GM19324 (cell line): Measurements from ENCODE around the gene KRT77.
"Not testable (repeated sequence)": the region's sequence is repeated elsewhere in the genome, so short reads cannot be mapped to it uniquely, and the experiment has no call there.

Experiments
- ATAC-seq: cut with Tn5 transposase; IDR thresholded peaks from one replicate; pipeline ENCODE4 v1.9.1; 2021; ENCODE audit warnings: mild to moderate bottlenecking, moderate library complexity; ENCODE audit not compliant: unreplicated experiment, low FRiP score

The KRT77 gene

GRCh38 chr12:52679875-52680274 lies 23.4 kb downstream of the KRT77 start:
- ATAC-seq: no peak

DNA sequence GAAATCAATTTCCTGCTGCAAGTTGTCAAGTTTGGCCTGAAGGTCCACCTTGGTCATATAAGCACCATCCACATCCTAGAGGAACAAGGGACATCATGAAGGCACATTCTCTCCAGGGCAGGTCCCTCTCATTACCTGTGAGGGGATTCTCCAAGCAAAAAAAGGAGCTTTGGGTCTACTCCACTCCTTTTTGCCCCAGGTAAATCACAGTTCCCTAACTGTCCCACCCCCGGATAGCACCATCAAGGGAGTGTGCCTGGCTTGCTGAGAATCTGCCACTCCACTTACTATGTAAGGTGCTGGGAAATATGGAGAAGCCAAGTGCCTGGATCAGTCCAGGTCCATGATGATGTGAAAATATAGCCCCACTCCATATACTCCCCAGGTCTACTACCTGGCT lies 25.7 kb downstream of the KRT77 start:
- no peak for ATAC-seq

GRCh38 chr12:52677126-52677525 lies 26.2 kb downstream of the KRT77 start:
- no peak for ATAC-seq

- ATAC-seq: no peak
Observed at GRCh38 chr12:52676163-52676562, 27.2 kb downstream of the KRT77 start.

- no peak for ATAC-seq
Observed at GRCh38 chr12:52675301-52675701, 28.0 kb downstream of the KRT77 start.

DNA sequence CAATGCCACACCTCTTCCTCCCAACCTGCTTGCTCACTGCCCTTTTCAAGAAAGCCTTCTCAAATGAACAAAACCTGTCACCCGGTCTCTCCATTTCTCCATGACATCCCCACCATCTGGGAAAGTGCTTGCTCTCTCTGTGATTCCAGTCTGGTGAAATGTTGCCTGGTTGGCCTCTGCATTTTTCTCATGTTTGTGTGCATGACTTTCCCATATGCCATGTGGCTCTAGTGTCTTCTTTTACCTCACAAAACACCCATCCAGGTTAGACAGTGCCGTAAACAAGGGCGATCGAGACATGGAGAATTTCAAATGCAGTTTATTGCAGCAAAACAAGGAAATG lies 28.9 kb downstream of the KRT77 start:
- no peak for ATAC-seq

- no peak for ATAC-seq
Observed at GRCh38 chr12:52673713-52674432, 29.5 kb downstream of the KRT77 start.

- ATAC-seq: no peak
Observed at GRCh38 chr12:52673217-52673616, 30.1 kb downstream of the KRT77 start.

GRCh38 chr12:52672321-52672933 lies 30.9 kb downstream of the KRT77 start:
- no peak for ATAC-seq

GRCh38 chr12:52670961-52671360 lies 32.4 kb downstream of the KRT77 start:
- ATAC-seq: no peak

GRCh38 chr12:52670506-52670905 lies 32.8 kb downstream of the KRT77 start:
- no peak for ATAC-seq

DNA sequence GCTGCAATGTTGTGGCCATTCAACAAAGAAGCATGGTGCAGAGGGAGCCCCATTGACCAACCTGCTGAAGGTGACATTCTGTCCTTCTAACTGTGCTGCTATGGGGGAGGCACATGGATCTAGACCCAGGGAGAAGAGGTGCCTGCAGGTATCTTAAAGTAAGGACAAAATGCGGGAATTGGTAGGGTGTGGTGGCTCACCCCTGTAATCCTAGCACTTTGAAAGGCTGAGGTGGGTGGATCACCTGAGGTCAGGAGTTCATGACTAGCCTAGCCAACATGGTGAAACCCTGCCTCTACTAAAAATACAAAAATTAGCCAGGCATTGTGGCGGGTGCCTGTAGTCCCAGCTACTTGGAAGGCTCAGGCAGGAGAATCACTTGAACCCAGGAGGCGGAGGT lies 33.4 kb downstream of the KRT77 start:
- ATAC-seq: not testable (repeated sequence)

DNA sequence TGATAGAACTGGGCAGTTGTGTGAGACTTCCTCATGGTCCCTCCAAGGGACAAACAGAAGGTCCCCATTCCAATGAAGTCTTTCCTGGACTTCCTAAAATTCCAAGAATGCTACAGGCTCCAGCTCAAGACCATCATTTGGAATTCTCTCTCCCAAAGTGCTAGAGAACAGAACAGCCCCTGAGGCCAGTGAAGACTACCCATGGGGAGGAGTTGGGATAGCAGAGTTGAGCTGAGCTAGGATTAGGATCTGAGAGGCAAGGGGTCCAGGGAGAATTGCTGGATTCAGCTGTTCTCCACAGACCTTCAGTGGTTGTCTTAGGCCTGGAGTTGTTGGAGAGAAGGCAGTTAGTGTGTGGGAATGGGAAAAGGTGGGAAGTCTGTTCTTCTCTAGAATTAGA lies 33.9 kb downstream of the KRT77 start:
- no peak for ATAC-seq

DNA sequence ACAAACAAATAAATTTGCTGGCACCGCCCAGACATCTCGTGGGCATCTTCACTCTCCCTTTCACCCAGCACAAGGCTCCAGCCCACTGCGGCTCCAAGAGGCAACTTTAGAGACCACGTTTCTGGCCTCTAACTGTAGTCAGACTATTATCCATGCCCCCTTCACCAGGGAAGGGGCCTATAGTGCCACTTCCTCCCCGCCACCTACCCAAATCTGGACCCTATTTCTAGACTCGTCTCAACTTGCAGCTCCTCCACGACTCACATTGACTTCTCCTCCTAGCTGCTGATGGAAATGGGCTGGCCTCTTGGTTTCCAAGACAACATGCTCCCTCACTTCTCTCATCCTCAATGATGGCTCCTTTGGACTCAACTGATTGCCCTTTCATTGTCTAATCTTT lies 35.4 kb downstream of the KRT77 start:
- no peak for ATAC-seq

GRCh38 chr12:52667509-52667908 lies 35.8 kb downstream of the KRT77 start:
- no peak for ATAC-seq

- ATAC-seq: no peak
Observed at GRCh38 chr12:52666471-52666870, 36.9 kb downstream of the KRT77 start.

- no peak for ATAC-seq
Observed at GRCh38 chr12:52663420-52663819, 39.9 kb downstream of the KRT77 start.

GRCh38 chr12:52662918-52663229 lies 40.5 kb downstream of the KRT77 start:
- ATAC-seq: no peak

- ATAC-seq: no peak
Observed at GRCh38 chr12:52662093-52662917, 41.0 kb downstream of the KRT77 start.

DNA sequence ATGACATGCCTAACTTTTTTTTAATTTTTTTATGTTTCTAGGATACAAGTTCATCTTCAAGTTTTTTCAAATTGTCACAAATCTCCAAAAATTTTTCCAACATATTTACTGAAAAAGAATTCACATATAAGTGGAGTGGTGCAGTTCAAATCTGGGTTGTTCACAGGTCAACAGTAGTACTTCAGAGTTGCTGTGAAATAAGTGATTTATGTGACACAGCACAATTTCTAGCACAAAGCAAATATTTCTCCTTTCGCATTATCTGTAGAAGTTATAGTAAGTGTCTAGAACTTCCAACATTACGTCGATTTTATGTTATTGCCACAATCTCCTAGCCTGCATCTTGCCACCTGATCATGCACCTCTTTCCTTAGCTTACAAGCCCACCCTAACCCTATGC lies 41.7 kb downstream of the KRT77 start:
- no peak for ATAC-seq

- no peak for ATAC-seq
Observed at GRCh38 chr12:52660934-52661499, 42.3 kb downstream of the KRT77 start.
